SU-DHL-6 (cell line): ENCODE data around the gene KCNJ18.
"Not testable (repeated sequence)": the region's sequence is repeated elsewhere in the genome, so short reads cannot be mapped to it uniquely, and the experiment has no call there.

ENCODE experiments used
- EZH2phosphoT487 ChIP-seq: fragments of 200-600 bp; sonication (generic), shearing (Covaris generic); conservative IDR thresholded peaks from 2 replicates; pipeline ENCODE4 v1.6.1; 2018; ENCODE audit warnings: mild to moderate bottlenecking, antibody characterized with exemption, low read length, moderate library complexity, mixed read lengths
- TF ChIP-seq, protein P1 (sequence below): fragments of 200-600 bp; sonication (generic); IDR thresholded peaks from one replicate; pipeline ENCODE4 v1.5.1; 2017; ENCODE audit warnings: antibody characterized with exemption, mild to moderate bottlenecking, low read length, moderate library complexity; ENCODE audit not compliant: insufficient read depth, poor library complexity, severe bottlenecking

DNA sequence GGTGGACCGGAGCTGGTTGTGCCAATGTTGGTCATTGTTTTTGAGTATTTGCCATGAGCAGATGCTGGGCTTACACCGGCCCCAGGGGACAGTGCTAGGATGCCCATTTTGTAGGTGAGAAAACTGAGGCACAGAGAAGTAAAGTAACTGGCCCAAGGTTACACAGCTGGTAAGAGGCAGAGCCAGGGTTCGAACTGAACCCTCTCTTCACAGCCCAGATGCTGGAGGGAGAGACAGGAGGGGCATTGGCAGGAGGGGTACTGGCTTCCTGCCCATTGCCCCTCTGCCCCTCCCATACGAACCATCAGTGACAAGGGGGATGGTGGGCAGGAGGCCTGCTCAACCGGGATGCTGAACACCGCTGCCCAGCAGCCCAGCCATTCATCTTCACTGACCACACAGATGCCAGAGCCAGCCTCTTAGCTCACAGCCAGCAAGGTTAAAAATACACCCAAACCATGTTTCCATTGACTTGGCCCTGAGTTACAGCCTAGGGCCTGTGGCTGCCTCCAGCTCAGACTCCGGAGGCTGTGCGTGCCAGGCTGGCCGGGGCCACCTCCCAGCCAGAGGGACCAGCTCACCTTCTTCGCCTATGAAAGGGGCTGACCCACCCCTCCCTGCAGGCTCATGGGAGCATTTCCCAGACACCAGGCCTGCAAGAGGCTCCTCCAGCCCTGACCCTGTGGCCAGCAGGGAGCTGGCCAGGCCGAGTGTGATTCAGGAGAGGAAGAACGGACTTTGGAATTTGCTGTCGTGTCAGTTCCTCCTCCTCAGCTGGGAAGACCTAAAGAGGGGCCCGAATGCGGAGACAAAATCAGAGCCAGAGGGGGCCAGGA, 57.6 kb downstream of the KCNJ18 start:
- TF ChIP-seq, protein P1, sequence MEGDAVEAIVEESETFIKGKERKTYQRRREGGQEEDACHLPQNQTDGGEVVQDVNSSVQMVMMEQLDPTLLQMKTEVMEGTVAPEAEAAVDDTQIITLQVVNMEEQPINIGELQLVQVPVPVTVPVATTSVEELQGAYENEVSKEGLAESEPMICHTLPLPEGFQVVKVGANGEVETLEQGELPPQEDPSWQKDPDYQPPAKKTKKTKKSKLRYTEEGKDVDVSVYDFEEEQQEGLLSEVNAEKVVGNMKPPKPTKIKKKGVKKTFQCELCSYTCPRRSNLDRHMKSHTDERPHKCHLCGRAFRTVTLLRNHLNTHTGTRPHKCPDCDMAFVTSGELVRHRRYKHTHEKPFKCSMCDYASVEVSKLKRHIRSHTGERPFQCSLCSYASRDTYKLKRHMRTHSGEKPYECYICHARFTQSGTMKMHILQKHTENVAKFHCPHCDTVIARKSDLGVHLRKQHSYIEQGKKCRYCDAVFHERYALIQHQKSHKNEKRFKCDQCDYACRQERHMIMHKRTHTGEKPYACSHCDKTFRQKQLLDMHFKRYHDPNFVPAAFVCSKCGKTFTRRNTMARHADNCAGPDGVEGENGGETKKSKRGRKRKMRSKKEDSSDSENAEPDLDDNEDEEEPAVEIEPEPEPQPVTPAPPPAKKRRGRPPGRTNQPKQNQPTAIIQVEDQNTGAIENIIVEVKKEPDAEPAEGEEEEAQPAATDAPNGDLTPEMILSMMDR, result not testable (repeated sequence)
- not testable (repeated sequence) for TF ChIP-seq EZH2phosphoT487
